Astrocyte (in vitro differentiated cells and primary cell): ENCODE data around the gene MAFB. TPM values are rescaled to one million over a fixed set of nuclear protein-coding genes. Genes with fewer than 3 reads are reported as not detected.

Experiments
- DNase-seq: peaks from one replicate; pipeline ENCODE4 v3.0.0-alpha.2; 2010; ENCODE audit warnings: low read depth
- FAIRE-seq: peaks from 2 replicates; lab custom pipeline; 2011; peaks lifted over from hg19 to GRCh38; lab: Jason Lieb, UNC
- H2AFZ ChIP-seq: 2 replicates; pipeline ENCODE4 v1.6.0; 2012; ENCODE audit warnings: low read depth, low read length, inconsistent platforms
- H3K27ac ChIP-seq: 2 replicates; pipeline ENCODE4 v1.5.1; 2011; ENCODE audit warnings: low read depth, low read length, inconsistent platforms
- H3K27me3 ChIP-seq: 2 replicates; pipeline ENCODE4 v1.6.0; 2011; ENCODE audit warnings: low read length, inconsistent platforms; ENCODE audit not compliant: insufficient read depth
- H3K36me3 ChIP-seq: 2 replicates; pipeline ENCODE4 v1.5.1; 2011; ENCODE audit warnings: low read length, inconsistent platforms; ENCODE audit not compliant: insufficient read depth
- H3K4me1 ChIP-seq: 2 replicates; pipeline ENCODE4 v1.5.1; 2011; ENCODE audit warnings: low read length, inconsistent platforms; ENCODE audit not compliant: insufficient read depth
- H3K4me2 ChIP-seq: 2 replicates; pipeline ENCODE4 v1.6.0; 2012; ENCODE audit warnings: low read length, inconsistent platforms
- H3K4me3 ChIP-seq: 2 replicates; pipeline ENCODE4 v1.5.1; 2011; ENCODE audit warnings: low read depth, mild to moderate bottlenecking, low read length, inconsistent platforms; ENCODE audit not compliant: insufficient read depth
- H3K79me2 ChIP-seq: 2 replicates; pipeline ENCODE4 v1.6.0; 2012; ENCODE audit warnings: mild to moderate bottlenecking, low read length, inconsistent platforms; ENCODE audit not compliant: insufficient read depth
- H3K9ac ChIP-seq: 2 replicates; pipeline ENCODE4 v1.6.0; 2012; ENCODE audit warnings: mild to moderate bottlenecking, low read length, inconsistent platforms
- H3K9me3 ChIP-seq: 2 replicates; pipeline ENCODE4 v1.5.1; 2012; ENCODE audit warnings: low read depth, mild to moderate bottlenecking, low read length, inconsistent platforms; ENCODE audit not compliant: insufficient read depth
- H4K20me1 ChIP-seq: 2 replicates; pipeline ENCODE4 v1.6.0; 2012; ENCODE audit warnings: low read length, inconsistent platforms; ENCODE audit not compliant: insufficient read depth
- H3K27ac Mint-ChIP-seq: one replicate; pipeline ENCODE4 v1.8.0; 2021; ENCODE audit warnings: mild to moderate bottlenecking, mixed read lengths; ENCODE audit not compliant: unreplicated experiment
- H3K27me3 Mint-ChIP-seq: one replicate; pipeline ENCODE4 v1.8.0; 2021; ENCODE audit warnings: low read depth, mixed read lengths; ENCODE audit not compliant: unreplicated experiment
- H3K36me3 Mint-ChIP-seq: one replicate; pipeline ENCODE4 v1.8.0; 2021; ENCODE audit warnings: low read depth, mixed read lengths; ENCODE audit not compliant: unreplicated experiment
- H3K4me1 Mint-ChIP-seq: one replicate; pipeline ENCODE4 v1.8.0; 2021; ENCODE audit warnings: low read depth, mixed read lengths; ENCODE audit not compliant: unreplicated experiment
- H3K4me3 Mint-ChIP-seq: one replicate; pipeline ENCODE4 v1.8.0; 2021; ENCODE audit warnings: mild to moderate bottlenecking, moderate library complexity, mixed read lengths; ENCODE audit not compliant: unreplicated experiment
- H3K9me3 Mint-ChIP-seq: one replicate; pipeline ENCODE4 v1.8.0; 2021; ENCODE audit warnings: mild to moderate bottlenecking, mixed read lengths; ENCODE audit not compliant: unreplicated experiment
- CTCF ChIP-seq: IDR thresholded peaks from 2 replicates; pipeline ENCODE4 v1.5.1; 2011; ENCODE audit warnings: low read depth, mild to moderate bottlenecking, inconsistent platforms, low read length, moderate library complexity; ENCODE audit not compliant: insufficient read depth
- EZH2 ChIP-seq: IDR thresholded peaks from 2 replicates; pipeline ENCODE4 v1.6.1; 2012; ENCODE audit warnings: mild to moderate bottlenecking, low read length, inconsistent platforms; ENCODE audit not compliant: insufficient read depth
- total RNA-seq: library from RNA; stranded (reverse); gene quantifications from 2 replicates; pipeline ENCODE4 v1.2.1, GENCODE V29; 2021

MAFB gene
- total RNA-seq, 1 donor from 2014 or later: 2.9 TPM

GRCh38 chr20:40689943-40690835 lies 1.2 kb upstream of the MAFB start:
- TF ChIP-seq EZH2 (peak; percentile 87), CTCF (peak; percentile 68)
- DNase-seq (peak; percentile 69), FAIRE-seq (no peak)
- Histone ChIP-seq H3K4me2 (peak overlapping the region; percentile 97), H3K9ac (peak overlapping the region; percentile 79), H3K4me3 (peak overlapping the region; percentile 64), H3K9me3 (no peaks in the 10 kb centered on the region), H3K79me2 (no peaks in the 10 kb centered on the region), H2AFZ (peak overlapping the region; percentile 90), H3K36me3 (no peaks in the 10 kb centered on the region), H3K4me1 (peaks cover 23% of the 10 kb centered on the region), H4K20me1 (peaks cover 16% of the 10 kb centered on the region), H3K27ac (peak overlapping the region; percentile 58), H3K27me3 (peaks cover 77% of the 10 kb centered on the region)
- H3K9me3 Mint-ChIP-seq: peaks cover 3% of the 10 kb centered on the region
- H3K27ac Mint-ChIP-seq: peak overlapping the region; percentile 50
- H3K4me1 Mint-ChIP-seq: peaks cover 1% of the 10 kb centered on the region
- peak overlapping the region; percentile 85 for H3K4me3 Mint-ChIP-seq
- H3K27me3 Mint-ChIP-seq: peaks cover 74% of the 10 kb centered on the region
- peaks cover 3% of the 10 kb centered on the region for H3K36me3 Mint-ChIP-seq

DNA sequence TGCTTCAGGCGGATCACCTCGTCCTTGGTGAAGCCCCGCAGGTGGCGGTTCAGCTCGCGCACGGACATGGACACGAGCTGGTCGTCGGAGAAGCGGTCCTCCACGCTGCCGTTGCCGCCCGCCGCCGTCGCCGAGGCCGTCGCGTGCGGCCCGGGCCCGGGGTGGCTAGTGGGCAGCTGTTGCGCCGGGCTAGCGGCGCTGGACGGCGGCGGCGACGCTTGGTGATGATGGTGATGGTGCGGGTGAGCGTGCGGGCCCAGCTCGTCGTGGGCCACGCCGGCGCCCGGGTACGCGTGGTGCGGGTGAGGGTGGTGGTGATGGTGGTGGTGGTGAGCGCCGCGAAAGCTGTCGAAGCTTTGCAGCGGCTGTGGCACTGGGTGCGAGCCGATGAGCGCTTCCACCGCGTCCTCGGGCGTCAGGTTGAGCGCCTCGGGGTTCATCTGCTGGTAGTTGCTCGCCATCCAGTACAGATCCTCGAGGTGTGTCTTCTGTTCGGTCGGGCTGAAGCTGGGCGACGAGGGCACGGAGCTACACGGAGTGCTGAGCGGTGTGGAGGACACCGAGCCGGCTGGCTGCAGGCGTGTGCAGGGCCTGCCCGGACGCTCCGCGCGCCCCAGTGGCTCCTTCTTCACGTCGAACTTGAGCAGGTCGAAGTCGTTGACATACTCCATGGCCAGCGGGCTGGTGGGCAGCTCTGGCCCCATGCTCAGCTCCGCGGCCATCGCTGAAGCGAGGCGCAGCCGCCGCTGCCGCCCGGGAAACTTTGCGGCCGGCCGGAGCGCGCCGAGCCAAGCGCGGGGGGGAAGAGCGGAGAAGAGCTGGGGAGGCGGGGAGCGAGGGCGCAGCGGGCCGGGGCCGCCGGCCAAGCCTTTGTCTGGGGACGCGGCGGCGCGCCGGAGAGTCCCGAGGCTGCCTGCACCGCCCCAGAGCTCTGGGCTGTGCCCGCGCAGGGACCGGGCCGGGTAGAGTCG lies 622 bp downstream of the MAFB start:
- Histone ChIP-seq H3K36me3 (no peaks in the 10 kb centered on the region), H3K9ac (peak overlapping the region; percentile 46), H3K4me1 (peaks cover 23% of the 10 kb centered on the region), H3K4me2 (peak overlapping the region; percentile 97), H2AFZ (peak overlapping the region; percentile 63), H3K27me3 (peaks cover 76% of the 10 kb centered on the region), H3K27ac (no peak overlapping the region), H4K20me1 (peaks cover 21% of the 10 kb centered on the region), H3K79me2 (no peaks in the 10 kb centered on the region), H3K4me3 (peak overlapping the region; percentile 64), H3K9me3 (no peaks in the 10 kb centered on the region)
- no peak for FAIRE-seq
- H3K27me3 Mint-ChIP-seq: peaks cover 74% of the 10 kb centered on the region
- peaks cover 1% of the 10 kb centered on the region for H3K4me1 Mint-ChIP-seq
- peaks cover 3% of the 10 kb centered on the region for H3K9me3 Mint-ChIP-seq
- TF ChIP-seq EZH2 (peak; percentile 76), CTCF (no peak)
- peak overlapping the region; percentile 41 for H3K27ac Mint-ChIP-seq
- peak overlapping the region; percentile 86 for H3K4me3 Mint-ChIP-seq
- peaks cover 8% of the 10 kb centered on the region for H3K36me3 Mint-ChIP-seq
- peak; percentile 27 for DNase-seq
